SU-DHL-6 (cell line): ENCODE results near the gene FBXL4.

Source experiments
- CTCF ChIP-seq: fragments of 200-600 bp; sonication (generic); IDR thresholded peaks from one replicate; pipeline ENCODE4 v1.5.1; 2017; ENCODE audit warnings: antibody characterized with exemption, mild to moderate bottlenecking, low read length, moderate library complexity; ENCODE audit not compliant: insufficient read depth, poor library complexity, severe bottlenecking
- EZH2phosphoT487 ChIP-seq: fragments of 200-600 bp; sonication (generic), shearing (Covaris generic); conservative IDR thresholded peaks from 2 replicates; pipeline ENCODE4 v1.6.1; 2018; ENCODE audit warnings: mild to moderate bottlenecking, antibody characterized with exemption, low read length, moderate library complexity, mixed read lengths

DNA sequence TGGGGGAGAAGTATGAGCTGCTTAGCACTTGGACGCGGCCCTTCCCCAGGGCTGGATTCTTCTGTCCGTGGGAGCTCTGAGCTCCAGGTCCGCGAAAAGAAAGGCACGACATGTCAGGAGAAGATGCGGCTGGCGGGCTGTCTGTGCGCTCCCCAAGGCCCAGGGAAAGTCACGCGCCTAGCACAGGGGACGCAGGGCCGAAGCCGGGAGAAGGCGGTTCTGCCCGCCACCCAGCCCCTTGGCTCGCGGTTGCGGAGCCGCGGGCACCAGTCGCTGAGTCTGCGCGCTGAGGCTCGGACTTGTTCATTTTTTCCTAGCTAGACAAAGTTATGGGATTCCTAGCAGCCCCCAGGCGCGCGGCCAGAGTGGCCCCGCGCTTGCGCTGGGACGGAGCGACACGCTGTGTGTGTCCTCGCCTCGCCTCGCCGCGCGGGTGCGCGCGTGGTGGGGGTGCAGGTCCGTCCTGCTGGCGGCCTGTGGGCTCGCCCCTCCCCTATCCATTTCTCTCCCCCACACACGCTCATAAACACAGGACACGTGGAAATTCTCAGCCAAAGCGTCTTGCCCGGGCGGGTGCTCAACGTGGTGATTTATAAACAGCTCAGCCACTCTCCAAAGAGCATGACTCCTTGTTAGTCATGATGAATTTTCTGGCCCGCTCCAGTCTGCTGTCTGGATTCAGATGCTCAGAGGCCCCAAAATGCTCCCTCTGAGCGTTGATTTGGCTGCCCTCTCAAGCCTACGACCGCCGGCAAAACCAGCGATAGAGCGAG is 115.3 kb downstream of the FBXL4 start:
- TF ChIP-seq CTCF (no peak), EZH2phosphoT487 (no peak)
